BJ (cell line): ENCODE measurements around the gene MLLT3. TPM values are rescaled to one million over a fixed set of nuclear protein-coding genes. Genes with fewer than 3 reads are reported as not detected.

Experiments
- CTCF ChIA-PET: fragments of 350-600 bp; formaldehyde crosslinking; extraction: SDS; loops from one replicate; lab custom pipeline; 2021; ENCODE audit warnings: antibody characterized with exemption, inconsistent platforms; lab: Yijun Ruan, JAX
- POLR2A ChIA-PET: fragments of 300-600 bp; sonication (Branson Sonifier 250); formaldehyde crosslinking; extraction: SDS; loops from one replicate; lab custom pipeline; 2021; ENCODE audit warnings: antibody characterized with exemption; lab: Charles Lee
- DNase-seq: peaks from one replicate; pipeline ENCODE4 v3.0.0-alpha.2; 2011; ENCODE audit warnings: low read depth
- H3K27me3 ChIP-seq: 2 replicates; pipeline ENCODE4 v1.6.0; 2011; ENCODE audit warnings: low read length; ENCODE audit not compliant: control insufficient read depth, insufficient read depth
- H3K36me3 ChIP-seq: 2 replicates; pipeline ENCODE4 v1.5.1; 2011; ENCODE audit warnings: low read length; ENCODE audit not compliant: control insufficient read depth, insufficient read depth
- H3K4me3 ChIP-seq: 2 replicates; pipeline ENCODE4 v1.5.1; 2011; ENCODE audit warnings: low read depth, mild to moderate bottlenecking, control low read depth, low read length
- CTCF ChIP-seq: IDR thresholded peaks from 2 replicates; pipeline ENCODE4 v1.5.1; 2011; ENCODE audit warnings: low read depth, mild to moderate bottlenecking, control low read depth, inconsistent platforms, low read length, moderate library complexity; ENCODE audit not compliant: insufficient read depth
- polyA plus RNA-seq: library from polyadenylated mRNA; depleted of rRNA; stranded (reverse); fragments of >200 nt; gene quantifications from 2 replicates; pipeline ENCODE4 v1.2.3, GENCODE V29; 2011

Gene MLLT3
- polyA plus RNA-seq, 1 experiment, result 13.8 TPM

DNA sequence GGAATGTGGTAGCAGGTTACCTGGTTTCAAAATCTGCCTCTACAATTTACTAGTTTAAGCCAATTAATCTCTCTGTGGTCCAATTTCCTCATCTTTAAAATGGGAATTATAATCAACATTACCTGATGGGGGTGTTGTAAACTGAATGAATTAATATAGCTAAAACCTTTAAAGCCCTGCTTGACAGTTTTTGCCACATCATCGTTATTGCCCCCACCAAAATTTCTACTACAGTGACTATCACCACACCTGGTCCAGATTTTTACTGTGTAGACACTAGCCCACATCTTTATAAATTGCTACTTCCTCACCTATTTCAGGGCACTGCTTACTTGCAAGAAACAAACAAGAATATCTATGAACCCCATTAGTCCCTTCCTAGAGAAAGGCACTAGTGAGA is 65.0 kb downstream of the MLLT3 start:
- CTCF ChIA-PET, result no interaction called here
- POLR2A ChIA-PET, result no interaction called here

DNA sequence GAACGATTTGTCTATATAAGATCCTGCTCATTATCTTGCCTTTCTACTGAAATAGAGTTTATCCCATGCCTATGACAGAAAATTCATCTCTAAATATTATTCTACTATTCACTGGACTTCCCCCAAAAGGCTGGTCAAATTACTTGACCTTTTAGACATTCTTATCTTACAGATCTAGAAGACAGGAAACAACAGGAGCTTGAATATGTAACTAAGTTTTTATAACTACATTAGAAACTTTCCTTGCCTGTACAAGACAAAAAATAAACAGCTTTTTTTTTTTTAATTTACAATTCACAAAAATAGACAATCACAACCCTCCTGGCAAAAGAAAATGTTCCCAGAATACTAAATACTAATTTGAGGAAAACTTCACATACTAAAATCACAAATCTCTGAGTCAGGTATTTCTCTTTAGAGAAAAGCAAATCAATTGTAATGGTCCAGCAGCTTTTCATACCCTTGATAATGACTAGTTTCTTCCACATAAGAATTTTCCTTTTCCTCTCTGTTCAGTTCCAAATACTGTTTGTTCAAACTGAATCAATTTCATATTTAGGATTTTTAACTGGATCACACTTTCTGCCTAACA is 68.6 kb downstream of the MLLT3 start:
- Histone ChIP-seq H3K4me3 (no peak overlapping the region), H3K27me3 (no peaks in the 10 kb centered on the region), H3K36me3 (no peaks in the 10 kb centered on the region)
- CTCF ChIA-PET, result interaction anchor here (0.8 to 1.8 kb wide), 7 partner anchors 11 to 388 kb away, joined by 3 to 6 read pairs (median 3); no protein-coding TSS in a partner anchor
- TF ChIP-seq CTCF, result no peak
- POLR2A ChIA-PET, result interaction anchor here (0.6 kb wide), 1 partner anchor 172 kb away, joined by 8 read pairs; no protein-coding TSS in a partner anchor
- no peak for DNase-seq

More for the DNA sequence above, 65.0 kb downstream of the MLLT3 start:
- Histone ChIP-seq H3K4me3 (no peak overlapping the region), H3K27me3 (no peaks in the 10 kb centered on the region), H3K36me3 (no peaks in the 10 kb centered on the region)
- TF ChIP-seq CTCF, result no peak
- no peak for DNase-seq

GRCh38 chr9:20552874-20553557 is 69.3 kb downstream of the MLLT3 start:
- peak; percentile 27 for TF ChIP-seq CTCF
- POLR2A ChIA-PET, result interaction anchor here (0.6 kb wide), 1 partner anchor 171 kb away, joined by 8 read pairs; no protein-coding TSS in a partner anchor
- CTCF ChIA-PET, result interaction anchor here (0.8 to 1.5 kb wide), 7 partner anchors 17 to 388 kb away, joined by 3 to 6 read pairs (median 3); no protein-coding TSS in a partner anchor
- H3K36me3 ChIP-seq, result no peaks in the 10 kb centered on the region
- DNase-seq, result no peak
- no peak overlapping the region for H3K4me3 ChIP-seq
- no peaks in the 10 kb centered on the region for H3K27me3 ChIP-seq

DNA sequence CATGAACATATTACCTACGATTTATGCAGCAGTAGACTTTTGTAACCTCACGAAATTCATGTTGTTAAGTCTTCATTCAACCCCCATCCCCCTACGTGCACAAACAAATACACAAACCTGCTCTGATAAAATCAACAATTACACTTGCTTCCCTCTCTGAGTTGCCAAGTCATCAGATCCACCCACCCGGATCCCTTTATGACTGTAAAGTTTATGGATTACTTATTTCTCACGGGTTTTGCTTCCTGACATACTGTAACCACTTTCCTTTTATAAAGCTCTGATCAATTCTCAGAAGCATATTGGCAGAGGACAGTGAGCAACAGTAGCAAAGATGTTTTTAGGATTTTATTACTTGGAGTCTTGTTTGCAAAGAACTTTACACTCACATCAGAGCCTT is 70.5 kb downstream of the MLLT3 start:
- H3K27me3 ChIP-seq, result no peaks in the 10 kb centered on the region
- POLR2A ChIA-PET, result no interaction called here
- H3K36me3 ChIP-seq, result no peaks in the 10 kb centered on the region
- CTCF ChIA-PET, result interaction anchor here (0.6 to 1.5 kb wide), 4 partner anchors 9 to 79 kb away, joined by 3 to 5 read pairs (median 4); no protein-coding TSS in a partner anchor
- no peak for DNase-seq
- no peak overlapping the region for H3K4me3 ChIP-seq
- TF ChIP-seq CTCF, result no peak

GRCh38 chr9:20551236-20551635 is 71.1 kb downstream of the MLLT3 start:
- DNase-seq, result no peak
- TF ChIP-seq CTCF, result no peak
- Histone ChIP-seq H3K27me3 (no peaks in the 10 kb centered on the region), H3K4me3 (no peak overlapping the region), H3K36me3 (no peaks in the 10 kb centered on the region)
- ChIA-PET CTCF (no interaction called here), POLR2A (no interaction called here)
